GM18951 (cell line): ENCODE results near the gene CDX2.

Experiments used
- POLR2A ChIP-seq: IDR thresholded peaks from 4 replicates; pipeline ENCODE4 v1.6.1; 2011; ENCODE audit warnings: mild to moderate bottlenecking; ENCODE audit not compliant: insufficient read length, insufficient read depth; ENCODE audit errors: extremely low read depth
- in situ Hi-C: fragments of 300-500 bp; cut with MboI; formaldehyde crosslinking; loops from one replicate; pipeline ENCODE4 v1.12.0; 2022; ENCODE audit warnings: low sequenced_read_pairs, mixed read lengths, inconsistent platforms; ENCODE audit not compliant: unreplicated experiment

The CDX2 gene

GRCh38 chr13:27988520-27988919 is 19.4 kb upstream of the CDX2 start, which contains the start of gene URAD:
Gene URAD, minus strand, starts transcription at chr13:27988693. Its CDS starts 56 bp downstream, at chr13:27988637.
- in situ Hi-C loops = loop anchor here (10.0 to 25.0 kb wide), 2 partner anchors 154 to 1026 kb away; no protein-coding TSS in a partner anchor
- TF ChIP-seq POLR2A = no peak

GRCh38 chr13:27985600-27985999 is 16.5 kb upstream of the CDX2 start:
- TF ChIP-seq POLR2A = no peak
- in situ Hi-C loops = loop anchor here (10.0 to 25.0 kb wide), 2 partner anchors 151 to 1023 kb away; no protein-coding TSS in a partner anchor

GRCh38 chr13:27982361-27982760 is 13.2 kb upstream of the CDX2 start:
- no peak for TF ChIP-seq POLR2A
- in situ Hi-C loops = loop anchor here (10.0 to 25.0 kb wide), 2 partner anchors 148 to 1020 kb away; no protein-coding TSS in a partner anchor

GRCh38 chr13:27981006-27981708 is 12.0 kb upstream of the CDX2 start:
- no peak for TF ChIP-seq POLR2A
- in situ Hi-C loops = loop anchor here (10.0 to 25.0 kb wide), 2 partner anchors 146 to 1019 kb away; no protein-coding TSS in a partner anchor

- no peak for TF ChIP-seq POLR2A
- in situ Hi-C loops = loop anchor here (10.0 to 25.0 kb wide), 2 partner anchors 146 to 1018 kb away; no protein-coding TSS in a partner anchor
Observed at GRCh38 chr13:27980280-27980998, 11.3 kb upstream of the CDX2 start.

- in situ Hi-C loops = loop anchor here (10.0 to 25.0 kb wide), 2 partner anchors 145 to 1018 kb away; no protein-coding TSS in a partner anchor
Observed at GRCh38 chr13:27979765-27980279, 10.7 kb upstream of the CDX2 start.

GRCh38 chr13:27979001-27979643 is 10.0 kb upstream of the CDX2 start:
- in situ Hi-C loops = loop anchor here (25.0 kb wide), 1 partner anchor 1017 kb away; no protein-coding TSS in a partner anchor
- TF ChIP-seq POLR2A = no peak

More at GRCh38 chr13:27979765-27980279, 10.7 kb upstream of the CDX2 start:
- no peak for TF ChIP-seq POLR2A

- in situ Hi-C loops = loop anchor here (25.0 kb wide), 1 partner anchor 1016 kb away; no protein-coding TSS in a partner anchor
- no peak for TF ChIP-seq POLR2A
Observed at GRCh38 chr13:27978301-27978968, 9.3 kb upstream of the CDX2 start.

- in situ Hi-C loops = loop anchor here (25.0 kb wide), 1 partner anchor 1015 kb away; no protein-coding TSS in a partner anchor
- no peak for TF ChIP-seq POLR2A
Observed at GRCh38 chr13:27977476-27978300, 8.6 kb upstream of the CDX2 start.

- no peak for TF ChIP-seq POLR2A
- in situ Hi-C loops = loop anchor here (25.0 kb wide), 1 partner anchor 1014 kb away; no protein-coding TSS in a partner anchor
Observed at GRCh38 chr13:27976362-27977091, 7.4 kb upstream of the CDX2 start.

- in situ Hi-C loops = loop anchor here (25.0 kb wide), 1 partner anchor 1013 kb away; no protein-coding TSS in a partner anchor
- no peak for TF ChIP-seq POLR2A
Observed at GRCh38 chr13:27975564-27976361, 6.6 kb upstream of the CDX2 start.
